Kidney glomerular epithelial cell (primary cell): ENCODE results near the gene CUTA.
"Not testable (repeated sequence)": the region's sequence is repeated elsewhere in the genome, so short reads cannot be mapped to it uniquely, and the experiment has no call there.

ENCODE experiments used
- DNase-seq: peaks from one replicate; lab custom pipeline; 2025; lab: John Stamatoyannopoulos, UW

CUTA gene

DNA sequence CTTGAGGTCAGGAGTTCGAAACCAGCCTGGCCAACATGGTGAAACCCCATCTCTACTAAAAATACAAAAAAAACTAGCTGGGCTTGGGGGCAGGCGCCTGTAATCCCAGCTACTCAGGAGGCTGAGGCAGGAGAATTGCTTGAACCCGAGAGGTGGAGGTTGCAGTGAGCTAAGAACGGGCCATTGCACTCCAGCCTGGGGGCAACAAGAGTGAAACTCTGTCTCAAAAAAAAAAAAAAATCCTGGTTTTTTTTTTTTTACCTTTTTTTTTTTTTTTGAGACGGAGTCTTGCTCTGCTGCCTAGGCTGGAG, 50.2 kb downstream of the CUTA start:
- DNase-seq = not testable (repeated sequence)

DNA sequence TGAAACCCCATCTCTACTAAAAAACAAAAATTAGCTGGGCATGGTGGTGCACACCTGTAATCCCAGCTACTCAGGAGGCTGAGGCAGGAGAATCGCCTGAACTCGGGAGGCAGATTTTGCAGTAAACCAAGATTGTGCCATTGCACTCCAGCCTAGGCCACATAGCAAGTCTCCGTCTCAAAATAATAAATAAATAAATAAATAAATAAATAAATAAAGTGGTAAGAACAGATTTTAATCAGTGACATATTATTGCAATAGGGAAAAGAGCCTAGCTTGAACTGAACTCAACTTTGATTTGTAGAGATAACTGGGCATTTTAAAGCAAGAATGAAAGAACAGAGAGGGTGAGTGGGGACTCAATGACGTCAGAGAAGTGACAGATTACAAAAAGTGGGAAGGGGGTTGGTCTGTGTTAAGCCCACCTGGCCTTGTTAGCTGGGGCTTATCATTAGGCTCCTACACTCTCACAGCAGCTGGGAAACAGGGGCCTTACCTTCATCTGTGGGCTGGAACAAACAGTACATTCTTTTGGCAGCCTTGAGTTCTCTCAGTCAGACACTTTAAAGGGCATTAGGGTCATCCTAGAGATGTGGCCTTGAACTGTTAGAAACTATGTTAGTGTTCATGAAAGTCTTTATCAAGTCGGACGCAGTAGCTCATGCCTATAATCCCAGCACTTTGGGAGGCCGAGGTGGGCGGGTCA, 50.7 kb downstream of the CUTA start:
- DNase-seq = no peak
